ENCODE results near the gene VTCN1. TPM values are rescaled to one million over a fixed set of nuclear protein-coding genes. Genes with fewer than 3 reads are reported as not detected.

The VTCN1 gene
- total and polyA plus RNA-seq, 2 donors (not counting 3 experiments of a cell fraction or from before 2014, with no cell fraction given): not detected

GRCh38 chr1:117181630-117182041 lies 29.1 kb downstream of the VTCN1 start:
- Histone ChIP-seq H3K4me2 (ENCODE audit: insufficient read depth, low read length) (no peak overlapping the region), H4K20me1 (replicated peaks; ENCODE audit: control insufficient read depth, extremely low read depth, insufficient read depth, low read length) (no peaks in the 10 kb centered on the region), H3K36me3 (ENCODE audit: control insufficient read depth in 2 of 2, extremely low read depth in 1 of 2, insufficient read depth in 2 of 2, low read length in 2 of 2) (no peaks in the 10 kb centered on the region), H3K9me3 (replicated peaks; ENCODE audit: control insufficient read depth, insufficient read depth, low read length) (no peaks in the 10 kb centered on the region), H3K4me1 (ENCODE audit: control insufficient read depth, extremely low read depth, insufficient read depth, low read length) (no peaks in the 10 kb centered on the region), H3K27me3 (ENCODE audit: control insufficient read depth in 2 of 2, insufficient read depth in 2 of 2, low read length in 2 of 2) (peaks cover 0 to 4% of the 10 kb centered on the region in 2 experiments), H3K9ac (replicated peaks; ENCODE audit: extremely low read depth, insufficient read depth, low read length) (no peak overlapping the region), H3K4me3 (replicated peaks in 1 of 3; ENCODE audit: insufficient read depth in 1 of 3, low read depth in 1 of 3, low read length in 3 of 3) (no peak overlapping the region), H3K9me1 (replicated peaks; ENCODE audit: control insufficient read depth, extremely low read depth, insufficient read depth, low read length) (no peaks in the 10 kb centered on the region), H3K79me2 (ENCODE audit: control insufficient read depth, insufficient read depth, low read length) (no peaks in the 10 kb centered on the region), H2AFZ (ENCODE audit: low read depth, low read length) (no peak overlapping the region), H3K27ac (ENCODE audit: insufficient read depth, low read depth, low read length) (no peak overlapping the region)
- dilution Hi-C loops (cut with MboI; ENCODE audit: extremely low pct_ligation_motif_present, low sequenced_read_pairs) (no loop called here), intact Hi-C loops (cut with micrococcal nuclease) (no loop called here)
- CTCF ChIA-PET: no interaction called here
- DNase-seq (ENCODE audit: low read depth, low spot score) (no peak), FAIRE-seq (no peak)
- no peak for TF ChIP-seq FOS (IDR thresholded peaks at IDR 0.05; ENCODE audit: borderline replicate concordance, insufficient read depth, low read length)
- TF ChIP-seq GATA2 (IDR thresholded peaks at IDR 0.05; ENCODE audit: insufficient read depth, insufficient read length, low read depth, low read length): no peak
- no peak for TF ChIP-seq POLR2A (IDR thresholded peaks at IDR 0.05; ENCODE audit: low read depth, low read length)
- no TSS peak for BruUV-seq (replicated peaks)
- POLR2A ChIA-PET: no interaction called here

DNA sequence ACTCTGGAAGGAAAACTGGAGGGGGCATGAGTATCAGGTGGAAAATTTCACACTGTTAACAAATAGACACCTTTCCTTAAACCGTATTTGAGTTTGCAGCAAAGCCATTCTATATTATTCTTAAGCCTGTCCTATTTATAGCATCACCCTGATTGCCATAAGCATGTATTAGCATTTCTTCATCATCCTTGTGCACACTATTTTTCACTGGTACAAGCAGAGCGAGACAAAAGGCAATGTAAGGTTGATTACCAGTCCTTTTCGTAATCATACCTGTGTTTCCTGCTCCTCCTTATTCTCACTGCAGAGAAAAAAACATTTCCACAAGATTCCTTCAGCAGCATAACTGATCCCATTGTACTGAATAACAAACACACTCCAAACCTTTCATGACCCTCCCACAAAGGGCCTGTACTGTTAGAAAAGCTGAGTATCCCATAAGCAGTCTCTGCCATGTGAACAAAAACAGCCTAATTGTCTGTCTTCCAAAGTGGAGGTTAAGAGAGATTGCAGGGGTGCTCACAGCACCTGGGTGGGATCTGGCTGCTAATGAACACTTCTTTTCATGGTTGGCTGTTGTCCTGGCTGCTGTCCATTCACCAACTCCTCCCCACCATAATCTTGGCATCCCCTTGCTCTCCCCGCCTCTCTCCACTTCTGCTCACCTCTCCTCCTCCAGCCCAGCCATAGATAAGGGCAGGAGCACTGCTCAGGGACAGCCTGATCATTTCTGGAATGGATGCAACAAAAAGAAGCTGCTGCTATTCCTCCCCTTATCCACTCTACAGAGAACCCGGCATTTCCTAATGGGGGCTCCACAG lies 30.4 kb downstream of the VTCN1 start:
- Histone ChIP-seq H2AFZ (ENCODE audit: low read depth, low read length) (no peak overlapping the region), H3K4me3 (replicated peaks in 1 of 3; ENCODE audit: insufficient read depth in 1 of 3, low read depth in 1 of 3, low read length in 3 of 3) (no peak overlapping the region), H3K9me3 (replicated peaks; ENCODE audit: control insufficient read depth, insufficient read depth, low read length) (no peaks in the 10 kb centered on the region), H3K4me2 (ENCODE audit: insufficient read depth, low read length) (no peak overlapping the region), H3K9ac (replicated peaks; ENCODE audit: extremely low read depth, insufficient read depth, low read length) (no peak overlapping the region), H3K4me1 (ENCODE audit: control insufficient read depth, extremely low read depth, insufficient read depth, low read length) (no peaks in the 10 kb centered on the region), H3K27ac (ENCODE audit: insufficient read depth, low read depth, low read length) (no peak overlapping the region), H3K36me3 (ENCODE audit: control insufficient read depth in 2 of 2, extremely low read depth in 1 of 2, insufficient read depth in 2 of 2, low read length in 2 of 2) (no peaks in the 10 kb centered on the region), H3K27me3 (ENCODE audit: control insufficient read depth in 2 of 2, insufficient read depth in 2 of 2, low read length in 2 of 2) (peaks cover 0 to 2% of the 10 kb centered on the region in 2 experiments), H4K20me1 (replicated peaks; ENCODE audit: control insufficient read depth, extremely low read depth, insufficient read depth, low read length) (no peaks in the 10 kb centered on the region), H3K79me2 (ENCODE audit: control insufficient read depth, insufficient read depth, low read length) (no peaks in the 10 kb centered on the region), H3K9me1 (replicated peaks; ENCODE audit: control insufficient read depth, extremely low read depth, insufficient read depth, low read length) (no peaks in the 10 kb centered on the region)
- TF ChIP-seq MYC (IDR thresholded peaks at IDR 0.05; ENCODE audit: low read depth, low read length) (no peak), JUN (IDR thresholded peaks at IDR 0.05; ENCODE audit: borderline replicate concordance, insufficient read depth, insufficient read length, low read depth) (no peak), MAX (IDR thresholded peaks at IDR 0.05; ENCODE audit: insufficient read depth, insufficient read length) (no peak), FOS (IDR thresholded peaks at IDR 0.05; ENCODE audit: borderline replicate concordance, insufficient read depth, low read length) (no peak), EZH2 (IDR thresholded peaks at IDR 0.05; ENCODE audit: borderline replicate concordance, low read depth, low read length, severe bottlenecking) (no peak), POLR2A (IDR thresholded peaks at IDR 0.05; ENCODE audit: low read depth, low read length) (no peak), GATA2 (IDR thresholded peaks at IDR 0.05; ENCODE audit: insufficient read depth, insufficient read length, low read depth, low read length) (no peak), POLR2AphosphoS5 (IDR thresholded peaks at IDR 0.05; ENCODE audit: insufficient read depth, low read depth, low read length) (no peak)
- TF ChIP-seq, protein P1, sequence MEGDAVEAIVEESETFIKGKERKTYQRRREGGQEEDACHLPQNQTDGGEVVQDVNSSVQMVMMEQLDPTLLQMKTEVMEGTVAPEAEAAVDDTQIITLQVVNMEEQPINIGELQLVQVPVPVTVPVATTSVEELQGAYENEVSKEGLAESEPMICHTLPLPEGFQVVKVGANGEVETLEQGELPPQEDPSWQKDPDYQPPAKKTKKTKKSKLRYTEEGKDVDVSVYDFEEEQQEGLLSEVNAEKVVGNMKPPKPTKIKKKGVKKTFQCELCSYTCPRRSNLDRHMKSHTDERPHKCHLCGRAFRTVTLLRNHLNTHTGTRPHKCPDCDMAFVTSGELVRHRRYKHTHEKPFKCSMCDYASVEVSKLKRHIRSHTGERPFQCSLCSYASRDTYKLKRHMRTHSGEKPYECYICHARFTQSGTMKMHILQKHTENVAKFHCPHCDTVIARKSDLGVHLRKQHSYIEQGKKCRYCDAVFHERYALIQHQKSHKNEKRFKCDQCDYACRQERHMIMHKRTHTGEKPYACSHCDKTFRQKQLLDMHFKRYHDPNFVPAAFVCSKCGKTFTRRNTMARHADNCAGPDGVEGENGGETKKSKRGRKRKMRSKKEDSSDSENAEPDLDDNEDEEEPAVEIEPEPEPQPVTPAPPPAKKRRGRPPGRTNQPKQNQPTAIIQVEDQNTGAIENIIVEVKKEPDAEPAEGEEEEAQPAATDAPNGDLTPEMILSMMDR (IDR thresholded peaks at IDR 0.05; ENCODE audit: extremely low read depth in 1 of 2, insufficient read depth in 1 of 2, low read depth in 1 of 2, low read length in 2 of 2): no peak
- no peak for DNase-seq (ENCODE audit: low read depth, low spot score)
- BruUV-seq (replicated peaks): no TSS peak
- CTCF ChIA-PET: interaction anchor here (1.3 kb wide), 1 partner anchor 52 kb away, joined by 3 read pairs; no protein-coding TSS in a partner anchor
- POLR2A ChIA-PET: no interaction called here
- no peak for FAIRE-seq
- intact Hi-C loops (cut with micrococcal nuclease) (no loop called here), dilution Hi-C loops (cut with MboI; ENCODE audit: extremely low pct_ligation_motif_present, low sequenced_read_pairs) (no loop called here)
